ENCODE data around the gene PABPN1L. TPM values are rescaled to one million over a fixed set of nuclear protein-coding genes. Genes with fewer than 3 reads are reported as not detected.

PABPN1L gene
- total RNA-seq, 1 donor from 2014 or later: not detected

DNA sequence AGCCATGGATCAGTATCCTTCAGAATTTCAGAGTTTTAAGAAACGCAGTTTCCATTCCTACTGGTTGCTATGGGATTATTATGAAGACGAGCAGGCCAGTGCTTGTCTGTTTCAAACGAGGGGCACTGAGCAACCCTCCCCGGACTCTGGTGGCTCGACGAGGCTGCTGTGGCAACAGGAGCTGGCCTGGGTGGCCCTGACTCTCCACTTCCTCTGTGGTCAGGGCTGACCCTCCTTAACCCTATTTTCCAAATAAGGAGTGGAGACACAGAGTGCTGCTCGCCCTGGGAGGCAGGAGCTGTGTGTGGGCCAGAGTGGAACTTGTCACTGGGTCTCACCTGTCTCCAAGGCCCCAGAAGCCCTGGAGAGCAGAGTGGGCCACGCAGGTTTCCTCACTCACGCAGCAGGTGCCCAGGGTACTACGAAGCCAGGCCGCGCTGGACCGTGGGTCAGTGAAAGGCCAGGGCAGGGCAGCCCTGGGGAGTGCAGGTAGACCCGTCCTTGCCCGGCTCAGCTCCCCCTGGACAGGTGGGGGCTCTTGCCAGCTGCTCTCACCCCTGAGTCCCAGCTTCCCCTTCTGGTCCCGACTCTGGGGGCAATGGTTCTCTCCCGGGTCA is 13.0 kb downstream of the PABPN1L start:
- intact Hi-C loops (cut with micrococcal nuclease): no loop called here

DNA sequence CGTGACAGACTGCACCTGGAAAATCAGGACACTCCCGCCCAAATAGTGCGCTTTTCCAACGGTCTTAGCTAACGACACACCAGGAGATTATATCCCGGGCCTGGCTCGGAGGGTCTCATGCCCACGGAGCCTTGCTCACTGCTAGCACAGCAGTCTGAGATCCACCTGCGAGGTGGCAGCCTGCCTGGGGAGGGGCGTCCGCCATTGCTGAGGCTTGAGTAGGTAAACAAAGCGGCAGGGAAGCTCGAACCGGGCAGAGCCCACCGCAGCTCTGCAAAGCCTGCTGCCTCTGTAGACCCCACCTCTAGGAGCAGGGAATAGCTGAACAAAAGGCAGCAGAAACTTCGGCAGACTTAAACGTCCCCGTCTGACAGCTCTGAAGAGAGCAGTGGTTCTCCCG is 14.8 kb downstream of the PABPN1L start:
- intact Hi-C loops (cut with micrococcal nuclease): no loop called here

DNA sequence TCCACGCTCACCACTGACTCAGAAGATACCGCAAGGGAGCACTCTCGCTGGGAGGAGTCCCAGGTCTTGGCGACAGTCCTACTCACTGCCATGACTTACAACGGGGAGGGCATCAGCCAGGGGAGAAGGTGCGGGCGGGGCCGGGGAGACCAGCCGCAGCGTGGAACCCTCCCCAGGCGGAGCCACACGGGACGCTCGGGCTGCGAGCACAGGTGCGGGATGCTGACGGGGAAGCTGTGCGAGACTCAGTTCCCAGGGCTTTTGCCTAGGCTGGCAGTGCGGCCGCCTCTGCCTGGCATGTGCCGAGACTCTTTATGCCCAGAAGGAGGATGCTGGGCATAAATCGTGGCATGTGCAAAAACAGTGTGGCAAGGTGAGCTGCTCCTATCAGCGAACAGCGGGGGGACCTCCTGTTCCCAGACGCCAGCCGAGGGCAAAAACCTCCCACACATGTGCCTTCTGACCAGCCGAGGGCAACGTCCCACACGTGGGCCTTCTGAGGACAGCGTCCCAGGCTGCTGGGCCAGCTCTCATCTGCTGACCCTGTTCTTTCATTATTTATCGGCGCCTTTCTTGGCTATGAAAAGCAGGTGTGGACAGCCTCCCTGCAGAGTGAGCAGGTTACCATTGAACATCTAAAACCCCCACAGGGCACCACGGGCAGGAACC is 15.8 kb downstream of the PABPN1L start:
- intact Hi-C loops (cut with micrococcal nuclease): no loop called here

DNA sequence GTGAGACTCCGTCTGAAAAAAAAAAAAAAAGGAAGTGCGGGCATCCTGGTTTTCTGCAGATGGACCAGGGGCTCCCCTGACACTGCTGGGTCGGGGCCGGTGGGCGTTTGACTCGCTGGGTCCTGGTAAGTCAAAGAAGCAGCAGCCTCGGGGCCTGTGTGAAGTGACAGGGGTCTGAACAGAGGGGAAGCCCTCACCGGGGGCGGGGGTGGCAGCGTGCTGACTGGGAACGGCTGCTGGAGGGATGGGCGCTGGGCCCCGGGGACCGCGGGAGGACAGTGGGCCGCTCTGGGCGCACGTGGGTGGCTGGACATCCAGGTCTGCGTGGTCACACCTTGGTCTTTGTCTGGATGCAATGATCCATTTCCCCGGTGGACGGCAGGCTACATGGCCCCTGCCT is 17.9 kb downstream of the PABPN1L start:
- intact Hi-C loops (cut with micrococcal nuclease): no loop called here

DNA sequence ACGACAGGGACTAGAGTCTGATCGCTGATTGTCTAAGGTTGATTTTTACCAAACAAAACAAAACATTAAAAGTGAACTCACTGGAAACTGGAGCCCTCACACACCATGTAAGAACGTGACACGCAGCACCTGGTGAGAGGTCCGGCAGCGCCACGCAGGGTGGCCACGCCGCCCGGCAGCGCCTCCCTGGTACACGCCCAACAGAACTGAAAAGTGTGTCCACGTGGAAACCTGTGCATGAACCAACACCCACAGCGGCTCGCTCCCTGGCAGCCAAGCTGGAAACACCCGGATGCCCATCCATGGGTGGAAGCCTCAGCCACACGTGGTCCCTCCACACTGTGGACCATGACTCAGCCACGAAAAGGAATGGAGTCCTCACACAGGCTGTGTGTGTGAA is 18.8 kb downstream of the PABPN1L start:
- intact Hi-C loops (cut with micrococcal nuclease): no loop called here

DNA sequence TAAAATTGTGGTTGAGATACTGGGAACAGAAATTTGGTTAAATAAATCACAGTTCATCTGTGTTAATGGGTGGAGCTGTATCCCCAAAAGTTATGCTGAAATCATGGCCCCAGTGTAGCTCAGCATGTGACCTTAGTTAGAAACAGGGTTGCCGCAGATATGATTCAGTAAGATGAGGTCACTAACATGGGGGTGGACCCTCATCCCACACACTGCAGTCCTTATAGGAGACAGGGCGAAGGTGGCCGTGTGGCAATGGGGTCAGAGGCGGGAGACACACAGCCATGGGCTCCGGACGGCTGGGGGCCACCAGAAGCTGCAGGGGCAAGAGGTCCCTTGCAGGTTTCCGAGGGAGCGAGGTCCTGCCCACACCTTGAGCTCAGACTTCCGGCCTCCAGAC is 20.4 kb downstream of the PABPN1L start:
- intact Hi-C loops (cut with micrococcal nuclease): no loop called here

DNA sequence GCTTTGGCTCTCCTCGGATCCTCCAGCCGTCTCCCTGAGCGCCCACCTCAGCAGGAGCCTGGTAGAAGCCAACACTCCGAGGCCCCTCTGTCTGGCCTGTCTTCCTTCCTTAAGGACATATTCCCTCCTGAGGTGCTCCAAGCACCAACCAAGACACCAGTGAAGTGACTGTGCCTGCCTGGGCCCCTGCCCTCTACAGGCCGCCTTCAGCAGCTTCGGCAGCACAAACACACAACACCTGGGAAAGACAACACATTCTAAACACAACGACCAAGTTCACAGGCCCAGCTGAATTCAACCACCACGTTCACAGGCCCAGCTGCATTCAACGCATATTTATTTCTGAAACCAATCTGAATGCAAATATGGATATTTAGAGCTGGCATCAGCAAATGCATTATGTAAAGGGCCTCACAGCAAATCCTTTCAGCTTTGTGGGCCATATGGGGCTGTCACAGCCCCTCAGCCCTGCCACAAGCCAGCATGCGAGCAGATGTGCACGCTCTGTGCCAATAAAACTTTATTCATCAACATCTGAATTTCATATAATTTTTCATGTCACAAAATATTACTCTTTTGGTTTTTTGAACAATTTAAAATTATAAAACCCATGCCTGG is 21.9 kb downstream of the PABPN1L start:
- intact Hi-C loops (cut with micrococcal nuclease): no loop called here

DNA sequence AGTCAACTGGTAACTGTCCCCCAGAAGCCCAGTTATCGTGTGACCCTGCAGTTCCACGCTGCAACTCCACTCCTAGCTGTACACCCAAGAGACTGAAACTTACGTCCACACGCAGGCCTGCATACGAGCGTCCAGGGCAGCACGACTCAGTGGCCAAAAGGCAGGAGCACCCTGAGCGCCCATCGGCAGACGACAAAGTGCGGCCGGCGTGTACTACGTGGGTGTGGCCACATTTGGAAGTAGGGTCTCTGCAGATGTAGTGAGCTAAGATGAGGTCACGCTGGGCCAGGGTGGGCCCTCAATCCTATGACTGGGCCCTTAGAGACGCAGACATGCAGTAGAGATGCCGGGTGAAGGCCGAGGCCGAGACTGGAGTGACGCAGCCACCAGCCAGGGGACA is 23.2 kb downstream of the PABPN1L start:
- intact Hi-C loops (cut with micrococcal nuclease): no loop called here

DNA sequence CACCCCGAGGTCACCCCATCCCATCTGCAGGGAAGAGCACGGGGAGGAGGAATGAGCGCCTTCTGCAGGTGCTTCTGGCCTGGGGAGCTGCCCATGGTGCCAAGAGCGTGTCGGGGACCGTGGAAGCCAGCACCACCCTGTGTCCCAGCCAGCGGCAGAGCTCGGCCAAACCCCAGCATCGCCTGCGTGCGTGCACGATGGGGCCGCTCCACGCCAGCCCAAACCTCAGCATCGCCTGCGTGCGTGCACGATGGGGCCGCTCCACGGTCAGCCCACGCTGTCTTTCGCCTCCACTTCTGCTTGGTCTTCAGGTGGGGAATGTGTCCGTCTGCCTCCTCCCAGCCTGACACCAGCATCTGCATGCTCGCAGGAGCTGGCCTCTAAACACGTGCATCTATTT is 23.7 kb downstream of the PABPN1L start:
- intact Hi-C loops (cut with micrococcal nuclease): no loop called here

DNA sequence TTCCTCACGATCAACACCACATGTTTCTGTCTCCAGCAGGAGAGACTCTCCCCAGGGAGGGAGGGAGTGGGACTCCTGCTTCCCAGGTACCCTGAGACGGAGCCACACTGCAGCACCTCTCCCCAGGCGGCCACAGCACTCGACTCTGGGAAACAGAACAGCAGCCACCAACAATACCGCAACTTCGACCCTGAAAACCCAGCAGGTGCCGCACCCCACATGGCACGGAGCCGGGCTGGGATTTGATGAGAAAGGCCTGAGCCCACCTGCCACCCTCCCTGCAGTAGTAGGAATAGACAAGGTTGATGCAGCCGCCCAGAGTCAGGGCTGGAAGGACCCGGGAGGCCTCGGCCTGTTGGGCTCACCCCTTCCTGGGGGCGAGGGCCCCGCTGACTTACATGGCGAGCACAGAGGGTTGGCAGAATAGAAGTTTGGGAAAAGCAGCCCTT is 24.1 kb downstream of the PABPN1L start:
- intact Hi-C loops (cut with micrococcal nuclease): no loop called here

DNA sequence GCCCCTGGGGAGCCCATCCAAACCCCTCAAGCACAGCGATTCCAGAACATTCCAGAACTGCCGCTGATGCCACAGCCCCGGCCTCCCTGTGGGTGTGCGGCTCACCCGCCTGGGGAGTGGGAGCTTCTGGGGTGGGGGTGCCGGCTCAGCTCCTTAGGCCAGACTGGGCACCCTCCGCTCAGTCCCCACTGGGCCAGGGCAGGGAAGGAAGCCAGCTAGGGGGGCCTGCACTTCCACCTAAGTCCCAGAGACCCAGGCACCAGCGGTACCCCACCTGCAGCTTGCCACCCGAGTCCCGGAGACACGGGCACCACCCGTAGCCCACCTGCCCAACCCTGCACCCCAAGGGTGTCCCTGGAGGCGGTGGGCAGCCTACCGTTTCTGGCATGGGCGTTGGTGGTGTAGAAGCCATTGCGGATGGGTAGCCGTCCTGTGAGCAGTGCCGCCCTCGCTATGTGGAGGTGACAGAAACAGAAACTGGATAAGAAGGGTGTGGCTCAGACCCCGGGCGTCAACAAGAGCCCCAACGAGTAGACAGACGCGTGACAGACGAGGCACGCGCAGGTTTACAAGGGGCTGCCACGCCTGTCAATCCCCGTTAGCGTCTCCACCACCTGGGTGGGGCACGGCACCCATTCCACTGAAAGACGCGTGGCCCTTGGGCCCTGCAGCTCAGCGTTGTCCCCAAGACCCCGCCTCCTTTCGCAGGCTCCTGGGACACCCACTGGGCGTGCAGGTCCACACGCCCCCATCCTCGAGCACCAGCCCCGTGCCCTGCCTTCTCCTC is 24.7 kb downstream of the PABPN1L start:
- intact Hi-C loops (cut with micrococcal nuclease): no loop called here

DNA sequence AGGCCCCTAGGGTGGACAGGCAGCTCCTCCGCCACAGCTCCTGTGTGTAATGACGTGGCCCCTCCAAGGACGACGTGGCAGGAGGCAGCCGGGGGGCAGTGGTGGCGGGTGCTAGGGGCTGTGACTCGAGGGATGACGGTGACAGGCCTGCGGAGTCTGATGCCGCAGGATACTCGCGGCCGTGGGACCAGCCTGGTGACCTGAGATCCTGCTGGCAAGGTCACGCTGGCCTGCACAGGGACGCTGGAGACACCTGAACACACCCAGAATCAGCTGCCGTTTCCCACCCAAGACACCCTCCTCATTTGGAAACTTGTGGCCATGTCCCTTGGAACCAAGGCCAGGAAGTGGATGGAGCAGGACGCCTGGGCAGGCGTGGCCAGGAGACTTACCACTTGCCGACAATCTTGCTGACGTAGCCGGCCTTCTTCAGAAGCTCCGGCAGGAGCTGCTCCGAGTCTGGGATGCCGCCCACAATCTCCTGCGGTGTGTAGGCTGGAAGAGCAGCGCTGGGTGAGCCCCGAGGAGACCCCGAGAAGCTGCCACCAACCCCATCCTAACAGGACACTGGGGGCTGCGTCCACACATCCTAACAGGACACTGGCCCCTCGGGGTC is 25.8 kb downstream of the PABPN1L start:
- intact Hi-C loops (cut with micrococcal nuclease): no loop called here

DNA sequence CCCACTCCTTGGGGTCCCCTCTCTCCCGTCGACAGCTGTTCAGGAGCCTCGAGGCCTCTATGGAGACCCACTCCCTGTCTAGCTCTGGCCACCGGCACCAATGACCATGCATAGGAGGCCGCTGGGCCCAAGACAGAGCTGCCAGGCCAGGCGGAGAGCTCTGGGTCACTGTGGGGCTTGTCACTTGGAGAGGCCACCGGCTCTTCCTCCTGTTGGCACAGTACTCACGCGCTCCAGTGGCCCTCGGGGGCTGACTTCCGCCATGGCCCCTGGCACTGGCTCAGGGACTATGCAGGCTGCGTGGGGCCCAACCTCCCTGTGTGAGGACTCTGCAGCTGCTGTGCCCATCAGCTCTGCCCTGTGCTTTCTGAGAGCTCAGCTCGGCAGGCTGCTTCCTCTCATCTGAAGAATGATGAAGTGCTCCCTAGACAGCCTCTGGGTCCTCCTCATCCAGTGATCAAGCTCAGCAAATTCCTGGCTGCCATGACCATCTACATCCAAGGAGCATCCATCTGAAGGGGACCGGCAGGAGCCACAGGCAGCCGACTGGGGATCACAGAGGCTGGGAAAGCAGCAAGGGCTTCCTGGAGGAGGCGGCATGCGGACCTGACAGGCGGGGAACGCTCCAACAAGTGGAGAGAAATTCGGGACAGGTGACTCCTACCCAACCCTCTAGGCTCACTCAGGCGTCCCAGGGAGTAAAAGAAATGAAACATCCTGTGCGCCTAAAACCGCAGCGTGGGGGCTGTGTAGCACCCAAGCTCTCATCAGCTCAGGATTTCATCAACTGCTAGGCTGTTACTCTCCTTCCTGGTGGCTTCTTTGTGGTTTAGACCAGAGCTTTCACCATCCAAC is 26.5 kb downstream of the PABPN1L start:
- intact Hi-C loops (cut with micrococcal nuclease): no loop called here

DNA sequence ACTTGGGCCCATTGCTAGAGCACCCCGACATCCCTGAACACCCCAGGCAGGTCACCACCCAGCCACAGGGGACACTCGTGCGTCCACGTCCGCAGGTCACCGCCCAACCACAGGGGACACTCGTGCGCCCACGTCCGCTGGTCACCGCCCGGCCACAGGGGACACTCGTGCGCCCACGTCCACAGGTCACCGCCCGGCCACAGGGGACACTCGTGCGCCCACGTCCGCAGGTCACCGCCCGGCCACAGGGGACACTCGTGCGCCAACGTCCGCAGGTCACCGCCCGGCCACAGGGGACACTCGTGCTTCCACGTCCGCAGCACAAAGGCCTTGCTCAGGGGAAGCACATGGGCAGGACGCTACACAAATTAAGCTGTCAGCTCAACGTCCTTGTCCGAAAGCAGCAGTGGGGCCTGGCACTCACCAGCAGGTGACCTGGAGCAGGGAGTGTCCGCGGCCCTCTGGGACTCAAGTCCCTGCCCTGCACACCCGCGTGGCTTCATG is 27.4 kb downstream of the PABPN1L start:
- intact Hi-C loops (cut with micrococcal nuclease): no loop called here

DNA sequence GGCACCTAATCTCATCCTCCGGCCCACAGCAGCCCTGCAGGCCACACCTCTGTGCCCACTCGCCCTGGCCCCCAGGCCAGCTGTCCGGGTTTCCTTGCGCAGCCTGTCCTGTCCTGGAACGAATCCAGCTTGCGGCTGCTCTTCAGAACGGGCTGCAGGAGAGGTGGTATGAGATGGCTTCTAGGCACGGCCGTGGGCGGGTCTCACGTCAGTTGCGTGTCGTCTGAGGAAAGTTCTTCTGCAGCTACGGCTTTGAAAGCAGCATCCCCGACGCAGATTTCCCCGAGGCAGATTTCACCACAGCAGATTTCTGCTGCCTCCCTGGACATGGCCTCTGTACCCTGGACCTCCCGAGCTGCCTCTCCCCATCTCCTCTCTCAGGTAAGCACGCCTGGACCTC is 27.9 kb downstream of the PABPN1L start:
- intact Hi-C loops (cut with micrococcal nuclease): no loop called here

DNA sequence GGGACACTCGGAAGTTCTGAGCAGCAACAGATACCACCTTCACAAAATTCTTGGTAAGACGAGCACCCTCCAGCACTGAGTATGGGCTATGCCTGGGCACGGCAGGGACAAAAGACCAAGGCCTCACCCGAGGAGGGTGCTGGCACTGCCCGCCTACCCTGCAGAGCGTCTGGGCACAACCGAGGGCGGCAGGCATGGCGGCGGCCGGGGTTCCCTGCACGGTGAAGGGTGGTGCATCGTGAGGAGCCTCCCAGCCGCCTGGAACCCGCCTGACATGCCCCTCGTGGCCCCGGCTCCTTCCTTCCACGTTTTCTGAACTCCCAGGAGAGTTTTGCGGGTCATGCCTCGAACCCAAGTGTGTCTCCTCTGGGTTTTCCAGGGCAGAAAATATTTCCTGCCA is 28.7 kb downstream of the PABPN1L start:
- intact Hi-C loops (cut with micrococcal nuclease): no loop called here

DNA sequence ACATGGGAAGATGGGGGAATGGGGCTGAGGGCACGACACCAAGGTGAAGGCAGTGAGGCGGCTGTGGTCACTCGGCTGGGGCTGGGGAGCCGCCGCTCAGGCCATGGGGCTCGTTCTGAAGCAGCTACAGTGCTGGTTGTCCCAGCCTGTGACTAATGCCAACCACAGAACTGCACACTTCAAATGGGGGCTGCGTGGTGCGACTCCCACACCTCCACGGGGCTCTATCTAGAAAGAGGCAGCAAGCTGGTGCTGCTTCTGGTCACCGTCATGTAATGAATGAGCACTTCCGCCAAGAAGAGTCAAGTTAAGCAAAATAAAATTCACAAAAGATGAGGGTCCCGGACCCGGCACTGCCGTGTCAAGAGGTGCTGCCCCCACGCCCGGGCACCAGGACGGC is 29.7 kb downstream of the PABPN1L start:
- intact Hi-C loops (cut with micrococcal nuclease): no loop called here

DNA sequence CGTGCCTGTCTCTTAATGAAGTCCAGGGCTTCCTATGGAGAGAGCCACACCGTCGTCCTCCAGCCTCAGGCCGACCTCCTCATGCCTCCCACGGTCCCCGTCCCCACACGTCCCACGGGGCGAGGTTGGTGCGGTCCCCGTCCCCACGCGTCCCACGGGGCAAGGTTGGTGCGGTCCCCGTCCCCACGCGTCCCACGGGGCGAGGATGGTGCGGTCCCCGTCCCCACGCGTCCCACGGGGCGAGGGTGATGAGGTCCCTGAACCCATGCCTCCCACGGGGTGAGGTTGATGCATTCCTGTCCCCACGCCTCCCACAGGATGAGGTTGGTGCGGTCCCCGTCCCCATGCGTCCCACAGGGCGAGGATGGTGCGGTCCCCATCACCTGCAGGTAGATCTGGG is 30.6 kb downstream of the PABPN1L start:
- intact Hi-C loops (cut with micrococcal nuclease): no loop called here

DNA sequence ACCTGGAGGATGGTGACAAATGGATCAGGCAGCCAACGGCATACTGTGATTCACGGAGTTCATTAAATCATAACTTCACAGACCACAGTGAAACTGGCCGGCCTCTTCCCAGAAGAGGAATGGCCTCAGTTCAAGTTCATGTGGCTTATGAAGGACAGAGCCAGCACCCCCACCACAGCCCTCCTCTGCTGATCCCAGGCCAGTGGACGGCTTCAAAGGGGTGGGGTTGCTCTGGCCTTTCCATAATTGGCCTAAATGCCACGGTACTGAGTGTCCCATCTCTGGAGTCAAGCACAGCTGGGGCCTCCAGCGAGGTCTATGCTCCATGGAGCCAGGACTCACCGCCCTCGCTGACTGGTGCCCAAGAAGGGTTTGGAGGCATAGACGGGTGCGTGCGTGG is 31.1 kb downstream of the PABPN1L start:
- intact Hi-C loops (cut with micrococcal nuclease): no loop called here

DNA sequence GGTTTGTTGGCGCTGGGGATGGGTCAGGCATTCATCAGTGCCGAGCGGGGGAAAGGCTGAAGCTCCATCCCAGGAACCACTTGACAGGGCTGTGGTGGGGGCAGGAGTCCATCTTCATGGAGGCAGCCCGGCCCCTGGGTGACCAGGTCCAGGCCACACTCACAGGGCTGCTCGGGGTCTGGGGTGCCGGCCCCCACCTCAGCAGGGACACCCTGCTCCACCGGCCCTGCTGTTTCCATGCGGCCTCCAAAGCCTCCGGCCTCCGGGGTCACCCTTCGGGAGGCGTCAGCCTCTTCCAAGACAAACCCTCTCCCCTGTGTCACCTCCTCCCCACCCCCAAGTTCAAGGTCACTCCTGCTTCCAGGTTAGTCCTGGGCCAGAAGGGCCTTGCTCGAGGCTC is 31.8 kb downstream of the PABPN1L start:
- intact Hi-C loops (cut with micrococcal nuclease): no loop called here

DNA sequence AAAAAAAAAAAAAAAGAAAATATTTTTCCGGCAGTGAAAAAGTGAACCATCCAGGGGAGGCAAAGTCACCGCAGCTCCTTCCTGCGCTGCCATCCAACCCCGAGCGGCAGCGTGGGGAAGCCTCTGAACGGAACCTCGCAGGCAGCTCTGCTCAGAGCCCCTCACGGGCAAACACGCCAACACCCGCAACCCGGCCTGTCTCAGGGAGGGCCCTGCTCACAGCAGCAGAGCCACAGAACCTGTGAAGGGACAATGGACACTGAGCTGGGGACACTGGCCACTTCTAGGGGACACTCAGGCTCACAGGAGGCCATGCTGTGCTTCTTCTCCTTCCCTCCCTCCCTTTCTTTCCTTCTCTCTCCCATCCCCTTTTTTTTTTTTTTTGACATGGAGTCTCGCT is 33.4 kb downstream of the PABPN1L start:
- intact Hi-C loops (cut with micrococcal nuclease): no loop called here

Measured in T-helper 2 cell treated with Interferon-gamma antibody and Interleukin-4, amounts not matched to agents 100 ng/mL and 5 ng/mL, for 36 hours (primary cell).